NCI-H82 treated with DMSO at 0.1 percent for 48 hours (cell line): Measurements from ENCODE around the gene ARID3A.

Experiments
- DNase-seq: peaks from one replicate; lab custom pipeline; 2025; ENCODE audit not compliant: unreplicated experiment; lab: John Stamatoyannopoulos, UW

ARID3A gene

DNA sequence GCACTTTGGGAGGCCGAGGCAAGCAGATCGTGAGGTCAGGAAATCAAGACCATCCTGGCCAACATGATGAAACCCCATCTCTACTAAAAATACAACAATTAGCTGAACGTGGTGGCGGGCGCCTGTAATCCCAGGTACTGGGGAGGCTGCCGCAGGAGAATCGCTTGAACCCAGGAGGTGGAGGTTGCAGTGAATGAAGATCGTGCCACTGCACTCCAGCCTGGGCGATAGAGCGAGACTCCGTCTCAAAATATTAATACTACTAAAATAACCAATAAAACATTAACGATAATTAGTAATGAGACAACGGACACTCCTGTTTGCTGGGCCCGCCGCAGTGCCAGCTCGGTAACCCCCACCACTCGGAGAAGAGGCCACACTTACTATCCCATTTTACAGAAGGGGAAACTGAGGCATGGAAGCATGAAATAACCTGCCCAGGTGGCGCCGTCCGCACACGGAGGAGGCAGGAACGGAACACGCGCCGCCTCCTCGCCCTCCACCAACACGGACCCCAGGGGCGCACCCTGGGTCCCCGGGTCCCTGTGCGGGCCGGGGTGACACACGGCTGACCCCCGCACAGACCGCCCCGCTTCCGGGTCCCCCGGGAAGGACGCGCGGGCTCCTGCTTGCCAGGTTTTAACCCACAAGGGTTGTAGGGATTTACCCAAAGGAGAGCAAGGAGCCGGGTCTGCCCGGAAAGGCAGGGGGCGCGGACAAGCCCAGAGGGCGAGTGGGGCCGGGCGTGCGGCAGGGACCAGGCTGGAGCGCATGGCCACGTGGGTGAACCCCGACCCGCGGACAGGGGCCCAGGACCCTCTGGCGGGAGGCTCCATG lies 14.4 kb upstream of the ARID3A start:
- DNase-seq, result no peak

DNA sequence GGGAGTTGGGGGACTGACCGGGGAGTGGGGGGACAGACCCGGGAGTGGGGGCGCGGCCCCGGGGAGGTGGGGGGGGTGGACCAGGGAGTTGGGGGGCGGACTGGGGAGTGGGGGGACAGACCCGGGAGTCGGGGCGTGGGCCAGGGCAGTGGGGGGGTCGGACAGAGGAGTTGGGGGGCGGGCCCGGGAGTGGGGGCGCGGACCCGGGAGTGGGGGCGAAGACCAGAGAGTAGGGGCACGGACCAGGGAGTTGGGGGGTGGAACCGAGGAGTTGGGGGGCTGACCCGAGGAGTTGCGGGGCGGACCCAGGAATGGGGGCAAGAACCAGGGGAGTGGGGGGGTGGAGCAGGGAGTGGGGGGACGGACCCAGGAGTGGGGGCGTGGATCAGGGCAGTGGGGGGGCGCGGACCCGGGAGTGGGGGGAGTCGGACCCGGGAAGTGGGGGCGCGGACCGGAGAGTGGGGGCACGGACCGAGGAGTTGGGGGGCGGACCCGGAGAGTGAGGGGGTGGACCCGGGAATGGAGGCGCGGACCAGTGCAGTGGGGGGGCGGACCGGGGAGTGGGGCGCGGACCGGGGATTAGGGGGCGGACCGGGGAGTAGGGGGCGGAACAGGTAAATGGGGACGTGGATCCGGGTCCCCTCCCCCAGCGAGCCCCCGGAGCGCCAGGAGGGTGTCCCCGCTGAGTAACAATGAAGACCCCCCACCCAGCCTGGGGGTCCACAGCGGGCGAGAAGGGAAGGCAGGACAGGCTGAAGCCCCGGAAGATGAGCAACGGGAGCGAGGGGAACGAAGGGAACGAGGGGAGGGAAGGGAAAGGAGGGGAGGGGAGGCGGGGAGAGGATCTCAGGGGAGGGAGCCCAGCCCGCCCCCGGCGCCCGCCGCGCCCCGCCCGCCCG lies 13.4 kb upstream of the ARID3A start:
- no peak for DNase-seq

DNA sequence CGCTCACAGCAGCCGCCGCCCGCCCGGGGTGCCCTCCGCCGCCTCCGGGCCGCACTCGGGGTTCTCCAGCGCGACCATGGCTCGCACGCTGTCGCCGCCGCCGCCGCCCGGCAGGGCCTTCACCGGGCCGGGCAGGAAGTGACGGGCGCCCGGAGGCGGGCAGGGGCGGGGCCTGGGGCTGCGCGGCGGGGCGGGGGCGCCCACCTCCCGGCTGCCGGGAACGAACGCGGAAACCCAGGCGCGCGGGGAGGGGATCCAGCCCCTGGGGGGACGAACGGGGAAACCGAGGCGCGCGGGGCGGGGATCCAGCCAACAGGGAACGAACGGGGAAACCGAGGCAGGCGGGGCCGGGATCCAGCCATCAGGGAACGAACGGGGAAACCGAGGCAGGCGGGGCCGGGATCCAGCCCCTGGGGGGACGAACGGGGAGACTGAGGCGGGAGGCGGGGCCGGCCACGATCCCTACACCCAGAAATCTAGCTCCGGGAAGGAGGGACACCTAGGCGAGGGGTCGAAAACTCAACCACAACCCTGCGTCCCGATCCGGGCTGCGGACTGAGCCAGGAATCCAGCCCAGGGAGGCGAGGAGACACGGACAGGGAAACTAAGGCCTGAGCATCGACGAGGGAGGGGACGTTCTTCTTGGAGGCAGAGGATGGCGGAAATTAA lies 12.6 kb upstream of the ARID3A start, which contains the start of gene R3HDM4:
Gene R3HDM4, minus strand, starts transcription at position 140 of the 669 bp plus-strand sequence. Its CDS starts 62 bp downstream, at position 78.
- no peak for DNase-seq

DNA sequence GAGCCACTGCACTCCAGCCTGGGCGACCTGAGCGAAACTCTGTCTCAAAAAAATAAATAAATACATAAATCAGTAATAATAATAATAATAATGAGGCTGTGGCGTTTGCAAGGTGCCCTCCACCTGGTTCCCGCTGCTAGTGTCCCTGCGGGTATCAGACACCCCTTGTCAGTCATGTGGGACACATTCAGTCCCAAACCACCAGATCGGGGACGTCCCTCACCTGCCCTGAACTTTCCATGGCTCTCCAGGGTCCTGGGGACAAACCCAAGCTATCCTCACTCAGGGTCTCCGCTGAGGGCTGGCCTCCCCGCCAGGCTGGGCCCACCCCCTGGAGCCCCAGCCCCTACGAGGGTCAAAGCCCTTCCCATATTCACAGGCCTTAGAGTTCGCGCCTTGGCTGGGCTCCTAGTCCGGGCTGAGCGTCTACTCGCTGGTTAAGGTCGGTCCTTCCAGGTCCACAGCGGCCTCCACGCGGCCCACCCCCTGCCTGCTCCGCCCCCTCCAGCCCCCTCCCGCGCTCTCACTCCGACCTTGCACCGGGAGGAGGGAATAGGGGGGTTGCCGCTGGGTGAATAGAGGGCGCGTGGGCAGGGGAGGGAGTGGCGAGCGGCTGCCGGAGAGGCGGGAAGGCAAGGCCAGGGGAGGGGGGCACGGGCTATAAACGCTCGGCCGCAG lies 9.1 kb upstream of the ARID3A start:
- DNase-seq, result no peak

DNA sequence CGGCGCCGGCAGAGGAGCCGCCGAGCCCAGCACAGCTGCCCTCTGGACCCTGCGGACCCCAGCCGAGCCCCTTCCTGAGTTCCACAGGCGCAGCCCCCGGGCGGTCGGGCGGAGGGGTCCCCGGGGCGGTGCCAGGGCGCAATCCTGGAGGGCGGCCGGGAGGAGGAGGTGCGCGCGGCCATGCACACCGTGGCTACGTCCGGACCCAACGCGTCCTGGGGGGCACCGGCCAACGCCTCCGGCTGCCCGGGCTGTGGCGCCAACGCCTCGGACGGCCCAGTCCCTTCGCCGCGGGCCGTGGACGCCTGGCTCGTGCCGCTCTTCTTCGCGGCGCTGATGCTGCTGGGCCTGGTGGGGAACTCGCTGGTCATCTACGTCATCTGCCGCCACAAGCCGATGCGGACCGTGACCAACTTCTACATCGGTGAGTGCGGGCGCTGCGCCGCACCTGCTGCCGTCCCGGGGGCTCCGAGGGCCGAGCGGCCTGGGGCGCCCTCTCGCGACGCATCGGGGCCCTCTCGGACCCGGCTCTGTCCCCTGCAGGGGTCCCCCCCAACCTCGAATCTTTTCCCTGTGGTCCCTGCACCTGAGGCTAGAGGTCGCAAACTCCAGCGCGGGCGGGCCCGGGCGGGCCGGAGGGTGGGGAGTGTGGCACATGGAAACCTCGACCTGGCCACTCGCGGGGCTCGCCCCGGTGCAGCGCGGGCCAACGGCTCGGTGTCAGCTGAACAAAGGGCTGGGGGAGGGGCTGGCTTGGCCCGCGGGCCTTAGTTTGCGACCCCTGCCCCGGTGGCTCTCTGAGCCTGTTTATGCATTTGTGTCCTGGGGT lies 8.3 kb upstream of the ARID3A start, which contains the start of gene KISS1R:
Gene KISS1R, plus strand, starts transcription at position 11 of the 829 bp plus-strand sequence. Its CDS starts 170 bp downstream, at position 181.
- no peak for DNase-seq

DNA sequence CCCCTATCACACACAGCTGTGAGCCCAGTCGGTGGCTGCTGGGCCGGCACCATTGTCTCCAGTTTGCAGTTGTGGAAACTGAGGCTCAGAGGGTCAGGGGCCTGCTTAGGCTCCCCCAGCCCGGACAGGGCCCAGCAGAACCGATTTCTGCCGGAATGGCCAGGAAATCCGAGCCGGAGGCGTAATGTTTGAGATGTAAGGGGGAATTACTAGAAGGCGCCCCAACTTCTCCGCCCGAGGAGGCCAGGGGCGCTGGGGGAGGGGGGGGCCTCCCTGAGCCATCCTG lies 7.7 kb upstream of the ARID3A start:
- DNase-seq, result no peak

DNA sequence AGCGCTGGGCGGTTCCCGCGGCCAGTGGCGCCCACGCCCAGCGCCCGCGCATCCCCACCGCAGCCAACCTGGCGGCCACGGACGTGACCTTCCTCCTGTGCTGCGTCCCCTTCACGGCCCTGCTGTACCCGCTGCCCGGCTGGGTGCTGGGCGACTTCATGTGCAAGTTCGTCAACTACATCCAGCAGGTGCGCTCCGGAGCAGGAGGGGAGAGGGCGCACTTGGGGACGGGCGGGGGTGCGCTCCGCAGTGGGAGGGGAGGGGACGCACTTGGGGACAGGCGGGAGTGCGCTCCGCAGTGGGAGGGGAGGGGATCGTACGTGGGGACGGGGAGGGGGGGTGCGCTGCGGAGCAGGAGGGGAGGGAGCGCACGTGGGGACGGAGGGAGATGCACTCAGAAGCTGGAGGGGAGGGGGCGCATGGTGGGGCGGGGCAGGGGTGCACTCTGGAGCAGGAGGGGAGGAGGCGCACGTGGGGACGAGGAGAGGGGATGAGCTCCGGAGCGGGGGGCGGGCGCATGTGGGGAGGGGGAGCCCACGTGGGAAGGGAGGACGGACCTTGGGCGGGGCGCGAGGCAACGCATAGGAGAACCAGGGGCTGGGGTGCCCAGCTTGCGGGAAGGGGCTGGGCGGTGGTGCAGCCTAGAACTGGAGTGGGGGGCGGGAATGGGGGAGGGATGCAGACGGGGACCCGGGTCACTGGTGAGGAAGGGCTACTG lies 7.2 kb upstream of the ARID3A start:
- no peak for DNase-seq

DNA sequence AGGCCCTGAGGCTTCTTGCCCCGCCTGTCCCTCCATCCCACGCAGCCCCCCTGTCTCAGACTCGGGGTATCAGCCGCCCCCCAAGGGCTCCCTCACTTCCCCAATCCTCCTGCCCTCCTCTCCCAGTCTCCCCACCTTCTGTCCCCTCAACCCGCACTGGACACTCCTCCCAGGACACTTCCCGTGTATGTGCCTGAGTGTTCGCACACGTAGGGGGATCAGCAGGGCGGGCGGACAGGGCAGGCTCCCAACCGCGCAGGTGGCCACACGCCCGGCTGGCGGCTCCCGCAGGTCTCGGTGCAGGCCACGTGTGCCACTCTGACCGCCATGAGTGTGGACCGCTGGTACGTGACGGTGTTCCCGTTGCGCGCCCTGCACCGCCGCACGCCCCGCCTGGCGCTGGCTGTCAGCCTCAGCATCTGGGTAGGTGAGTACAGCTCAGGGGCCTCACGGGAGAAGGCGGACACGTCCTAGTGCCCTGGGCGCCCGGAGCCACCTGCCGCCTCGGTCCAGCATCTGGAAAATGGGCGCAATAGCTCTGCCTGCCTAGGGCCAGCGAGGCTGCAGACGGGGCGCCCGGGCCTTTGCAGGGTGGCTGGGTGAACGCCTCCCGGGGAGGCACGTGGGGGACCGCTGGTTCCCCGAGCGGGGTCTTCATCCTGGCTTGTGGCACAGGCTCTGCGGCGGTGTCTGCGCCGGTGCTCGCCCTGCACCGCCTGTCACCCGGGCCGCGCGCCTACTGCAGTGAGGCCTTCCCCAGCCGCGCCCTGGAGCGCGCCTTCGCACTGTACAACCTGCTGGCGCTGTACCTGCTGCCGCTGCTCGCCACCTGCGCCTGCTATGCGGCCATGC lies 6.4 kb upstream of the ARID3A start:
- DNase-seq, result no peak

DNA sequence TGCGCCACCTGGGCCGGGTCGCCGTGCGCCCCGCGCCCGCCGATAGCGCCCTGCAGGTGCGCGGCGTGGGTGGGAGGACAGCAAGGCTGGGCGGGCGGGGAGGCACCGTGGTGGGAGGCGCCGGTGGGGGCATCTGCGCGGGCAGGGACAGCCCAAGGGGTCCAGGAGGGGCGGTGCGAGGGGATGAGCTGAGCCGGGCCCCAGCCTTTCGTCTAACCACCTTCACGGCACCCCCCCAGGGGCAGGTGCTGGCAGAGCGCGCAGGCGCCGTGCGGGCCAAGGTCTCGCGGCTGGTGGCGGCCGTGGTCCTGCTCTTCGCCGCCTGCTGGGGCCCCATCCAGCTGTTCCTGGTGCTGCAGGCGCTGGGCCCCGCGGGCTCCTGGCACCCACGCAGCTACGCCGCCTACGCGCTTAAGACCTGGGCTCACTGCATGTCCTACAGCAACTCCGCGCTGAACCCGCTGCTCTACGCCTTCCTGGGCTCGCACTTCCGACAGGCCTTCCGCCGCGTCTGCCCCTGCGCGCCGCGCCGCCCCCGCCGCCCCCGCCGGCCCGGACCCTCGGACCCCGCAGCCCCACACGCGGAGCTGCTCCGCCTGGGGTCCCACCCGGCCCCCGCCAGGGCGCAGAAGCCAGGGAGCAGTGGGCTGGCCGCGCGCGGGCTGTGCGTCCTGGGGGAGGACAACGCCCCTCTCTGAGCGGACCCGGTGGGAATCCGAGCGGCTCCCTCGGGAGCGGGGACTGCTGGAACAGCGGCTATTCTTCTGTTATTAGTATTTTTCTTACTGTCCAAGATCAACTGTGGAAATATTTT lies 5.6 kb upstream of the ARID3A start:
- no peak for DNase-seq

DNA sequence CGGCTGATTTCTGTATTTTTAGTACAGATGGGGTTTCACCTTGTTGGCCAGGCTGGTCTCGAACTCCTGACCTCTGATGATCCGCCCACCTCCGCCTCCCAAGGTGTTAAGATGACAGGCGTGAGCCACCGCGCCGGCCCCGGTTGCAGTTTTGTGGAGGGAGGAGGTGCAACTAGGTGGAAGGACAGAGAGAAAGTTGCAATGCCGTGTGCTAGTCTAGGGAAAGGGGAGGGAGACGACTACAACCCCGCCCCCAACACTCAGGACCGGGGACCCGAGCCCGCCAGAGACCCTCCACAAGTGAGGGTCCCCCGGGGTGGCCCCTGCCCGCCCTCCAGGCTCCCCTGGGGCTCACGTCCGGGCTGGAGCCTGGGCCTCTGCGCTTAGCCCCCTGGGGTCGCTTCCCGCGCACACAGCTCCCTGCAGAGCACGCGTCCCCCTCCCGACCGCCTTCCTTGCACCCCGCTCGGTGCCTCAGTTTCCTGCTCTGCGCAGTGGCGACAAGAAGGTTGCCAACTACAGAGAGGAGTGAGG lies 1.2 kb upstream of the ARID3A start:
- DNase-seq, result no peak

DNA sequence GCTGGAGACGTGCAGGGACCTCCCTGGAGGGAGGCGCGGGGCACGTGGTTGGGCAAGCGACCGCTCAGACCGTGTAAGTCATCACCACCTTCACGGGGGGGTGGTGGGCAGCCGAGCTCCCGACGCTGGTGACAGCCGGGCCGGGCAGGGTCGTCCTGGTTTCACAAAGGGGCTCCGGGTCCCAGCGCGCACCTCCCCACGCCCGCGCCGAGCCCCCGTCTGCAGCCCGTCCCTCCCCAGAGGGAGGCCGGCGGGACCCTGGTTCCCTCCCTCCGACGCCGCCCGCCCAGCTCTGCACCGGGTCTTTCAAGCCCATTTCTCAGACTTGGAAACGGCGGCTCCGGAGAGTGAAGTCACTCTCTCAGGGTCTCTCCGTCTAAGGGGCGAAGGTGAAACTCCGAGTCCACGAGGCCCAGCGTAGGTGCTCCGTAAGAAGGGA lies 729 bp upstream of the ARID3A start:
- DNase-seq, result no peak

DNA sequence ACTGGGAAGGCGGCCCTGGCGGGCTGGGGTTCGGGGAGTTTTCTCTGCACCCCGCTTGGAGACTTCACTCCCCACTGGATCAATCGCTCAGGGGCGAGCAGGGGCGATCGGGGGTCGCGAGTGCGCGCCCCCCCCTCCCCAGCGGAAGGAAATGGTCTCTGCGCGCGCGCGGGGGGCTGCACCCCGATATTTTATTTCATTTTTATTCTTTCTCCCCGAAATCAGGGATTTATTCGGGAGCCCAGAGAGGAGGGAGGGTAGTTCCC lies 421 bp downstream of the ARID3A start:
- no peak for DNase-seq

DNA sequence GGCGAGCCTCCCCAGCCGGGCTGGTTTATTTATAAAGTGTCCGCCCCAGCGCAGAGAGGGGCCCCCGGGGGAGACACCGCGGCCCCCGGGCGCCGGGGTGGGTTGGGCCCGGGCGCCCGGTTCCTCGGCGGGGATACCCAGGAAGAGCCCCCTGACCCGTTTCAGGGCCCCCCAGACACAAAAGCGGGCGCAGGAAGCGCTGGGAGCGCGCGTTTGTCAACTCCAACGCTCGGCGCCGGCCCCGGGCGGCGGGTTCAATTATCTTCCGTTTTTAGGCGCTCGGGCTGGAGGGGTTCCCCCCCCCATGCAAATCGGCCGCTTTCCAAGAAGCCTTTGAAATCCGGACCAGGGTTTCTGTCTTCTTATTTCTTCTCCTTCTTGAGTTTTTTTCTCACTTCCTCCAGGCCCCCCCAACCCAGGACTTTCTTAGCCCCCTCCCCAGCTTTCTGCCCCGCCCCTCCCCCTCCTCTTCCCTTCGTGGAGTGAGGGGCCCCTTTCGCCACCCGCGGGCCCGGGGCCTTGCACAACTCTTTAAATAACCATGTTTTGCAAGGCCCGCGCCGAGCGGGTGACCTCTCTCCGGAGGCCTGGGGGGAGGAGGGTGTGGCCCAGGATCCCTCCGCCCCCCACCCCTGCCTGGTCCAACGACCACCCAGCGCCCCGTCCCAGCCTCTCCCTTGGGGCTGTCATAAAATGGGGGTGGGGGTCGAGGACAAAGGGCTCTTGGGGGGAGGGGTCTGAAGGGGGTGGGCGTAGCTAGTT lies 935 bp downstream of the ARID3A start:
- no peak for DNase-seq

DNA sequence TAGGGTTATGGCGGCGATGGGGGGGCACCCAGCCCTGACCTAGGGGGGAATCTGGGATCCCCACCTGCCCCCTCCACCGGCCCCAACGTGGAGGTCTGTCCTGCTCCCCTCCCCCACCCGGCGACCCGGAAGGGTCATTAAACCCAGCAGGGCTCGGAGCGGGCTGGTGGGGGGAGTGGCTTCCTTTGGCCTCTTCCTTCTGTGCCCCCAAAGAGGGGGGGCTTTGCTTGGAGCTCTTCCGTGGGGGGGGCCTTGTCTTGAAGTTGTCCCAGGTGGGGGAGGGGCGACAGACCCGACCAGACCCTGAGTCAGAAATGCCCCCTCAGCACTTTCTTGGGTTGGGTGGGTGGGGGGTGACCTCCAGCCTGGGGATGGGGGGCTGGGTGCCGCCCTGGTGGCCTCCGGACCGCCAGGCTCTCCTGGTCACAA lies 1.5 kb downstream of the ARID3A start:
- no peak for DNase-seq

DNA sequence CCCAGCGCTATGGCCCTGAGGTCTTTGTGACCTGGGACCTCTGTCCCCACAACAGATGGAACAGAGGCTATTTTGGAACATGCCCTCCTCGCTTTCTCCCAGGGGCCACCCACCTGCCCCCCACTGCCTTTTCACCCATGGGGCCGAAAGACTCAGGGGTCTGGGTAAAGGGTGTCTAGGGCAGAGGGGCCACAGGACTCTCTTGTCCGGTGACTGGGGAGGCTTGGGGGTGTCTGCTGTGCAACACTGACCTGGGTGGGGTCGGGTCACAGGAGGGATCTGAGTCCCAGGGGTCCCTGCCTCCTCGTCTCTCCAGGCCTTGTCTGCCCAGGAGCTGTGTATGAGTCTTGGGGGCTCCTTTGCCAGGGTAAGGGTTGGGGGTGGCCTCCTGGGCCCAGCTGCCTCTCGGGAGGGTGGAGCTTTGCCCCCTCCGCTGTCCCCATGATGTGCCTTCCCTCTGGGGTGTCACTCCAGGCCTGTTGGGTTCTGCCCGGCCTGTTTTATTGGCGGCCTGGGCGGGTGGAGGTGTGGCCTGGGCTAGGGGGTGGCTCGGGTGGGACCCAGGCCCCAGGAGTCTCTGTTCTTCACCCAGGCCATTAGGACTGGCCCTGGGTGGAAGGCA lies 2.1 kb downstream of the ARID3A start:
- no peak for DNase-seq

DNA sequence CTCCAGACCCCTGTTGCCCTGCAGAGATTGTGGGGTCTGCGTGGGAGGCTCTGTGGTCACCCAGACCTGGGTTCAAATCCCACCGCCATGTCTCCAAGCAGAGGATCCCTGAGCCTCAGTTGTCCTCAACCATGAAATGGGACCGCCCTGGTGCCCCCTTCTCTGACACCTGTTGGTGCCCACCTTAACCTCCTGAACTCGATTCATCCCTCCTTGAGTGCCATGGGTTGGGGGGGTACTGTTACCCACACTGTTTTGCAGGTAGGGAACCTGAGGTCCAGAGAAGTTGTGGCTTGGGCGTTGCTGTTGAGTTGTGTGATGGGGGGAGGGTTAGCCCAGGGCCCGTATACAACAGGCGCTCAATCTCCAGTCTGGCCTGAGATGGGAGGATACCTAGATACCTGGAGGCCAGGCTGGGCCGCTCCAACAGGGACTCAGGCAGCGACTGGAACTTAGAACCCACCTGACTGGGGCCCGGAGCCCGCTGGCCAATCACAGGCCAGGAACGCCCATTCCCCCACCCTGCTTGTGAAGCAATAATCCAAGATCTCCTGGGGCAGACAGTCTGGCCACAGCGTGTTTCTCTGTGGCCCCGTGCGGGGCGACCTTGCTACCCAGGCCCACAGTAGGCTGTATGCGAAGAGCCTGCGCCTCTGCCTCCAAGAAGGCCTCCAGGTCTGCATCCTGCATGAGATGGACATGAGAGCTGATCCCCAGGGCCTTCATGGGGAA lies 2.8 kb downstream of the ARID3A start:
- no peak for DNase-seq
